ENCODE measurements around the gene PDLIM4. TPM values are rescaled to one million over a fixed set of nuclear protein-coding genes. Genes with fewer than 3 reads are reported as not detected.

The PDLIM4 gene
- total RNA-seq = 88.4 and 118 TPM in 2 replicates

DNA sequence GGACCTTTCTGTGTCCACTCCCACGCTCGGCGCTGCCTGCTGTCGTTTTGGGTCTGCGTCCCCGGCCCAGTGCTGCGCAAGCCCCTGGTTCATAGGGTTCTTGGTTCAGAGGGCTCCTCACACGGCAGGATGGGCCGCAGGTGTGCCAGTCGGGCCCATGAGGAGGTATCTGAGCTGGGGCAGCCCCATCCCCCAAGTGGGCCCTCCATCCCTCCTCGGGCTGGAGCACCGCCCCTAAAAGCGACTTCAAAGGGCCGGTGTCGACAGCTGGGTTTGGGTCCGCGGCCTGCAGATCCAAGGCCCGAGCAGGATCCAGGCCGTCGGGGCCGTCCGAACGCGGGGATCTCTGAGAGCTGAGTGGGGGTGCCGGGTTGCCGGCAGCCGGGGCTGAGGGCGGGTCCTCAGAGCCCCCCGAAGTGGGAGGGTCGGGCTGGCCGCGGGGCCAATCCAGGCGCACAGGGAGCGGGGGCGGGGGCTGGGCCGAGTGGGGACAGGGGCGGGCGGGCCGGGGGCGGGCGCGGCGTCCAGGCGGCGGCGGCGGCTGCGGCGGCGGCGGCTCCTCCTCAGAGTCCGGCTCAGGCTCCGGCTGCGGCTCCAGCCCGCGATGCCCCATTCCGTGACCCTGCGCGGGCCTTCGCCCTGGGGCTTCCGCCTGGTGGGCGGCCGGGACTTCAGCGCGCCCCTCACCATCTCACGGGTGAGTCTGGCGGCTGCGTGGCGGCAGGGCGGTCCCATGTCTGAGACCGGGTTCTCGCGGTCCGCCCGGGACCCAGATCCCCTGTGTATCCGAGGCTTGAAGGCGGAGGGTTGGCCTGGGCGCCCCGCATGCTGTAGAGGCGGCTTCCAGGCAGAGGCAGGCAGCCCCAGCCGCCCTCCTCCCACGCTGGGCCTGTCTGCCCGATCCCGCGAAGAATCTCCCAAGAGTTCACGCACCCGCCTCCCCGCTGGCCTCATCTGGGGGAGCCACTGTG is at the start of gene PDLIM4:
TSS of gene PDLIM4 (plus strand) at position 566 of the 971 bp plus-strand sequence. CDS start at position 605, 39 bp downstream.
- DNase-seq (ENCODE audit: extremely low read depth, low read depth, low spot score) = no peak

DNA sequence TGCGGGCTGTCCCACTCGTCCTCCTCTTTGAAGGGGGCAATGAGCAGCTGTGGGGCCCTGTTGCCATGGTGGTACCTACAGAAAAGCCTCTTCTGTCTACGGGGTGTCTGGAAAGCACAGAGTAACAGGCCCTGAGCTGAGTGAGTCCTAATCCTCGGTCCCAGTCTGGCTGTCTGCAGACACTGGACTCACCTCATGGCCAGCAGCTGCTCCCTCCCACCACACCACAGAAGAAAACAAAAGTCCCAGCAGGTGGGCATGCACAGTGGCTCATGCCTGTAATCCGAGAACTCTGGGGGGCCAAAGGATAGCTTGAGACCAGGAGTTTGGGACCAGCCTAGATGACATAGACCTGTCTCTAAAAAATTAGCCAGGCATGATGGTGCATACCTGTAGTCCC is 49.7 kb upstream of the PDLIM4 start:
- DNase-seq (ENCODE audit: extremely low read depth, low read depth, low spot score) = no peak

GRCh38 chr5:132209131-132209530 is 48.4 kb upstream of the PDLIM4 start:
- DNase-seq (ENCODE audit: extremely low read depth, low read depth, low spot score) = no peak

DNA sequence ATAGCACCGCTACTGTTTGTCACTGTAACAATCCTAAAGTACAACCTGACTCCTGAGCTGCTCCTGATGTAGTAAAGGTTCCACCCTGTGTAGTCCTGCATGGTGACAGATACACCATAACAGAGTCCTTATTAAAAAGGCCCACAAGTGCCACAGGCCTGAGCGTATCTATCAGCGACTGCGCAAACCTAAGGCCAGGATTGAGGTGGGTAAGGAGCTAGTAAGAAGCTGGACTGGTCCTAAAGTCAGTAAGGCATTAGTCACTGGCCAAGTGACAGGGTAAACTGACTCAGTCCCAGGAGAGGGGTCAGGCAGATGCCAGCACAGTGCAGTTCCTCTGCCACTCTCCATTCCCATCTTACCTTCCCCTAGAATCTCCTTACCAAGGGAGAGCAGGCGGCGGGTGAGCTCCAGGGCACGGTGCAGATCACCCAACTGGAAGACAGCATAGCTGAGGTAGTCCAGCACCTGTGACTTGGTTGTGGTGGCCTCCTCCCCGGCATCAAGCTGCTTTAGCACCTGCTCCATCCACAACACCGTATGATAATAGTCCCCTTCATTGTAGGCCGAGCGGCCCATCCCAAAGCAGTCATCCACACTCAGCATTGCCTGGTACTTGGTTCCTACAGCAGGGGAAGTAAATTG is 47.5 kb upstream of the PDLIM4 start:
- no peak for DNase-seq (ENCODE audit: extremely low read depth, low read depth, low spot score)

DNA sequence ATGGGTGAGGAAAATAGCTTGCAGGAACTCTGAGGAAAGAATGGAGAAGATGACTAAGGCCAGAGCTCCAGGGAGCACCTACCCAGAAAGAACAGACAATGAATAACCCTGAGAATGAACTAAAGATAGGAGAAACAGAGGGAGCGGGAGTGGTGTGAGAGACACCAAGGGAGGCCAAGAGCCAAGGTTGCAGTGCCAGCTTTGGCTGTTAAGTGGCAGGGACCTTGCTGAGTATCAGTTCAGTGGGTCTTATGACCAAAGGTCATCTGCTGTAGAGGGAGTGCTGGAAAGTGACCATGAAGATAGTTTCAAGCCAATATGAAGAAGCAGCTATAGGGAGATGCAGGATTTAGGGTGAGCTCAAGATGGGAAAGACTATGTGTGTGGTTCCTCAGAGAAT is 46.6 kb upstream of the PDLIM4 start:
- DNase-seq (ENCODE audit: extremely low read depth, low read depth, low spot score) = no peak

- no peak for DNase-seq (ENCODE audit: extremely low read depth, low read depth, low spot score)
Observed at GRCh38 chr5:132211787-132212186, 45.7 kb upstream of the PDLIM4 start.

- no peak for DNase-seq (ENCODE audit: extremely low read depth, low read depth, low spot score)
Observed at GRCh38 chr5:132213666-132214065, 43.8 kb upstream of the PDLIM4 start.

DNA sequence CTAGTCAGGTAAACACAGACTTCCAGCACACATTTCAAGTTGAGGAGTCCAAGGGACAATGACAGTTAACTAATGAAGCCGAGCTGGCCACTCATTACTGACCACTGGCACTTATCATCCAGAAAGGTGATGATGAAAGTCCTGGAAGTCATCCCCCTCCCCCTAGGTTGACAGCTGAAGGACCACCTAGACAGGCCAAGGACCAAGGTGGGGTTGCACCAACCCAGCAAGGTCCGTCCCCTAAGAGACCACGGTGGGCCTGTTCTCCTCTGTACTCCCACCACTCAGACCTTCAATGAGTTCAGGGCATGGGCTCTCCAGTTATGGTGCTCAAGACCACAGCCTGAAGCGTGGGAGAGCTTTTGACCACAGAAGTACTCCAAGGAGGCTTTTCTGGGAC is 43.0 kb upstream of the PDLIM4 start:
- DNase-seq (ENCODE audit: extremely low read depth, low read depth, low spot score) = no peak

DNA sequence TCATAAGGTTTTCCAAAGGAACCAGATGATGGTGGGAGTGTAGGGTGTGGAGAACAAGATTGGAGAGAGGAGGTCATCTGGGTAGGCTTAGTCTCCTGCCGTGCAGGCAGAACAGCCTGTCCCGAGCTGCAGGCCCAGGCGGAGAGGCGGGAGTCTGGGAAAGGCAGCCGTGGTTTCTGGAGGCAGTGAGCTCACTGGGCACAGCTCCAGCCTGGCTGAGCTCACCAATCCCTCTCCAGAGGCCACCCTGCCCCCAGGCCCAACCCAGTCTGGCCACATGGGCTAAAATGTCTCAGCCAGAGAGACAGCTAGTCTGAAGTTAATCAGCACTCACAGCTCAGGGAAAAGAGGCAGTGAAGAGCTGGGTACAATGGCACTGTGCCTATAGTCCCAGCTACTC is 42.2 kb upstream of the PDLIM4 start:
- DNase-seq (ENCODE audit: extremely low read depth, low read depth, low spot score) = no peak

GRCh38 chr5:132218321-132218720 is 39.2 kb upstream of the PDLIM4 start:
- no peak for DNase-seq (ENCODE audit: extremely low read depth, low read depth, low spot score)

- no peak for DNase-seq (ENCODE audit: extremely low read depth, low read depth, low spot score)
Observed at GRCh38 chr5:132219289-132219970, 38.1 kb upstream of the PDLIM4 start.

GRCh38 chr5:132219981-132220380 is 37.5 kb upstream of the PDLIM4 start:
- no peak for DNase-seq (ENCODE audit: extremely low read depth, low read depth, low spot score)

DNA sequence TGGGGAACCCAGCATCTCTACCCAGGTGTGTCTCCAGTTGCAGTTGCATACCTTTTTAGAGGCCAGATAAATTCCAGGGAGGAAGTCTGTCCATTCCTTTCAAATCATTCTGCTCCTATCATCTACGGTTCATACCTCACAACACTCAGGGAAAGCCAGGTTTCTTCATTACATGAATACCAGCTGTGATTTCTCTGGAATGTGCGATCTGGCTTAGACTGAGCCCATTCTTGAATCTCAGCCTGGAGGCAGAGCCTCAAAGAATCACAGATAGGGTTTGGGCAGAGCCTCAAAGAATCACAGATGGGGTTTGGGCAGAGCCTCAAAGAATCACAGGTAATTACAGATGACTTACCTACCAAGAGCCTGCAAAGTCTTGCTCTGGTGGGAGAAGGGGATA is 37.0 kb upstream of the PDLIM4 start:
- DNase-seq (ENCODE audit: extremely low read depth, low read depth, low spot score) = no peak

- no peak for DNase-seq (ENCODE audit: extremely low read depth, low read depth, low spot score)
Observed at GRCh38 chr5:132221781-132222648, 35.5 kb upstream of the PDLIM4 start.

GRCh38 chr5:132222649-132223038 is 34.9 kb upstream of the PDLIM4 start:
- no peak for DNase-seq (ENCODE audit: extremely low read depth, low read depth, low spot score)

DNA sequence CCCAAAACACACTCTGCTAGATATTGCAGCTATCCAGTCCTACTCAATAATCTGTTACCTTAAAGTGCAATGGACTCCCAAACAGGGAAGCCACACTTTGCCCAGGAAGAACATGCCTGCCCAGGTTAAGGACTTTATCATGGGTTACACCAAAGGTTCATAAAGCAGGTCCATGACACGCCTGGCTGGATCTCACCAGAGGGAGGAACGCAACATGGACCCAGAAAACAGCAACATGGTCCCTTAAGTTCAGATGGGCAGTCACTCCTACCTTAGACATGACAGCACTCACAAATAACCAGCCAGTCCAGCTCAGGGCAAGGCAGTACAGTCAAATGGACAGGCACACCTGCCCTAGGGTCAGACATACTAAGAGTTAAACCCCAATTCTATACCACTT is 33.6 kb upstream of the PDLIM4 start:
- no peak for DNase-seq (ENCODE audit: extremely low read depth, low read depth, low spot score)

GRCh38 chr5:132224716-132225115 is 32.8 kb upstream of the PDLIM4 start:
- no peak for DNase-seq (ENCODE audit: extremely low read depth, low read depth, low spot score)

GRCh38 chr5:132225165-132226032 is 32.1 kb upstream of the PDLIM4 start:
- DNase-seq (ENCODE audit: extremely low read depth, low read depth, low spot score) = no peak

GRCh38 chr5:132226516-132227234 is 30.8 kb upstream of the PDLIM4 start:
- no peak for DNase-seq (ENCODE audit: extremely low read depth, low read depth, low spot score)

Data from glomerular endothelial cell (primary cell).